Kidney (tissue), 14 donors: ENCODE results near the gene RDH8. TPM values are rescaled to one million over a fixed set of nuclear protein-coding genes. Genes with fewer than 3 reads are reported as not detected.

Experiments used
- DNase-seq, 5 donors: peaks; one replicate each; pipeline ENCODE4 v3.0.0-alpha.2; 2013 to 2020
- FAIRE-seq: peaks from 2 replicates; lab custom pipeline; 2012; peaks lifted over from hg19 to GRCh38; lab: Jason Lieb, UNC
- H3K27ac ChIP-seq, 2 donors: one replicate each; pipeline ENCODE4 v1.7.0; 2013; ENCODE audit warnings: low read depth in 2 of 2, low read length in 2 of 2, inconsistent platforms in 1 of 2
- H3K27me3 ChIP-seq: one replicate; pipeline ENCODE4 v1.7.1; 2013; ENCODE audit warnings: low read length, inconsistent platforms; ENCODE audit not compliant: control insufficient read depth, insufficient read depth
- H3K36me3 ChIP-seq, 3 donors: one replicate each; pipeline versions ENCODE4 v1.7.0 to v1.7.1; 2013; ENCODE audit warnings: low read length in 3 of 3, control low read depth in 1 of 3, inconsistent platforms in 1 of 3; ENCODE audit not compliant: insufficient read depth in 3 of 3, control insufficient read depth in 2 of 3
- H3K4me1 ChIP-seq, 3 donors: one replicate each; pipeline versions ENCODE4 v1.7.0 to v1.7.1; 2013; ENCODE audit warnings: low read length in 3 of 3, inconsistent platforms in 1 of 3, low read depth in 1 of 3; ENCODE audit not compliant: control insufficient read depth in 2 of 3, insufficient read depth in 2 of 3
- H3K4me3 ChIP-seq, 3 donors: one replicate each; pipeline versions ENCODE4 v1.7.0 to v1.8.1; 2013; ENCODE audit warnings: low read length in 3 of 3, control low read depth in 1 of 3, inconsistent platforms in 1 of 3
- H3K9ac ChIP-seq, 3 donors: one replicate each; pipeline versions ENCODE4 v1.7.0 to v1.7.1; 2013; ENCODE audit warnings: low read length in 3 of 3, control low read depth in 1 of 3, inconsistent platforms in 1 of 3
- H3K9me3 ChIP-seq, 3 donors: one replicate each; pipeline versions ENCODE4 v1.7.0 to v1.7.1; 2013; ENCODE audit warnings: low read length in 3 of 3, control low read depth in 1 of 3, inconsistent platforms in 1 of 3; ENCODE audit not compliant: control insufficient read depth in 2 of 3, insufficient read depth in 1 of 3
- intact Hi-C: fragments of 100-400 bp; cut with DNase I; formaldehyde crosslinking; loops from one replicate; pipeline ENCODE4 v1.11.1; 2022
- microRNA-seq: library from miRNA; unstranded; fragments of <30 nt; microRNA quantifications from one replicate; pipeline ENCODE4 v1.2.0, GENCODE V29; 2020
- polyA plus RNA-seq: library from polyadenylated mRNA; stranded (reverse); fragments of 350-450 nt; fragmentation: Illumina TruSeq; extraction: RNeasy Lipid Tissue Mini Kit (QIAGEN cat#74804); gene quantifications from one replicate; pipeline ENCODE4 v1.2.3, GENCODE V29; 2014; ENCODE audit warnings: low read depth, low replicate concordance; ENCODE audit not compliant: insufficient read depth
- total RNA-seq: library from RNA; stranded (reverse); fragmentation: NEBNext Ultra II Directional; extraction: Animal tissue kit (Norgen Biotek cat#: 25700); gene quantifications from one replicate; pipeline ENCODE4 v1.2.1, GENCODE V29; 2021
- TF ChIP-seq, protein P1 (sequence below): IDR thresholded peaks from 3 replicates; pipeline ENCODE4 v1.5.1; 2012; ENCODE audit warnings: mild to moderate bottlenecking, moderate library complexity, borderline replicate concordance; ENCODE audit not compliant: insufficient read depth; ENCODE audit errors: extremely low read depth
- donor health status: control.
- donor health status: control.
- donor health status: control.
- donor health status: control.
- donor health status: control.
- donor health status: DM: yes; HTN: yes; CAD: no.
- donor health status: Normal renal cell carcinoma (clear cell type).

The RDH8 gene
- total and polyA plus RNA-seq, 2 donors from 2014 or later = not detected

DNA sequence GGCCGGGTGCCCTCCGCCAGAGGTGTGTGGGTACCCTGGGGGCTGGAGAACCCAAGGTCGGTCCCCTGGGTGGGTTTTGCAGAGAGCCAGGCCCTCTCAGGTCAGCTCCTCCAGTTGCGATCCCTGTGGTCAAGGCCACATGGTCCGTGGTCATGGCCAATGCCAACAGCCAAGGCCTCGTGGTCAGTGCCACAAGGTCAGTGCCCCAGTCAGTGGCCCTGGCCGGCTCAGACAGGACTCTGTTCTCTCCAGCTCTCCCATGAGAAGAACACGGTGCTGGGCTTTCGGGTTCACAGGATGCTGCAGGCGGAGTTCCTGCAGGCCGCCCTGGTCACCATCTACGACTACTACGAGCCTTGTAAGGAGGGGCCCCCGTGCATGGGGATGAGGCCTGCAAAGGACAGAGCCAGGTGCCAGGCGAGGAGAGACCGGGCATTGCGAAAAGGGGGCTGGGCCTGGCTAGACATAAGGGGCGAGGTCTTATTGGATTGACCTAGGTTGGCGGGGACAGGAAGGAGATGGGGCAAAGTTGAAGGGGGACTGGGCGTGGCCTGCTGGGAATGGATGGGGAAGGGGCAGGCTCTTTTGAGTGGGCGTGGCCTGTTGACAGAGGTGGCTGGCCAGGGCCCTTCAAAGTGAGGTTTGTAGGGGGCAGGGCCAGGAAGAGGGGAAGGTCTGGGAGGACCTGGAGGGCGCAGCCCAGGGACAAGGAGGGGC lies 57.6 kb downstream of the RDH8 start:
- no peaks in the 10 kb centered on the region for H3K36me3 ChIP-seq
- no peaks in the 10 kb centered on the region for H3K27me3 ChIP-seq
- no peak overlapping the region for H3K4me3 ChIP-seq
- no peak overlapping the region for H3K27ac ChIP-seq
- H3K4me1 ChIP-seq = no peaks in the 10 kb centered on the region
- DNase-seq (peak in 1 of 5 donors; percentile 74), FAIRE-seq (no peak)
- H3K9me3 ChIP-seq = peaks cover 0 to 7% (median 0%) of the 10 kb centered on the region in 3 donors
- no peak overlapping the region for H3K9ac ChIP-seq
- TF ChIP-seq, protein P1, sequence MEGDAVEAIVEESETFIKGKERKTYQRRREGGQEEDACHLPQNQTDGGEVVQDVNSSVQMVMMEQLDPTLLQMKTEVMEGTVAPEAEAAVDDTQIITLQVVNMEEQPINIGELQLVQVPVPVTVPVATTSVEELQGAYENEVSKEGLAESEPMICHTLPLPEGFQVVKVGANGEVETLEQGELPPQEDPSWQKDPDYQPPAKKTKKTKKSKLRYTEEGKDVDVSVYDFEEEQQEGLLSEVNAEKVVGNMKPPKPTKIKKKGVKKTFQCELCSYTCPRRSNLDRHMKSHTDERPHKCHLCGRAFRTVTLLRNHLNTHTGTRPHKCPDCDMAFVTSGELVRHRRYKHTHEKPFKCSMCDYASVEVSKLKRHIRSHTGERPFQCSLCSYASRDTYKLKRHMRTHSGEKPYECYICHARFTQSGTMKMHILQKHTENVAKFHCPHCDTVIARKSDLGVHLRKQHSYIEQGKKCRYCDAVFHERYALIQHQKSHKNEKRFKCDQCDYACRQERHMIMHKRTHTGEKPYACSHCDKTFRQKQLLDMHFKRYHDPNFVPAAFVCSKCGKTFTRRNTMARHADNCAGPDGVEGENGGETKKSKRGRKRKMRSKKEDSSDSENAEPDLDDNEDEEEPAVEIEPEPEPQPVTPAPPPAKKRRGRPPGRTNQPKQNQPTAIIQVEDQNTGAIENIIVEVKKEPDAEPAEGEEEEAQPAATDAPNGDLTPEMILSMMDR = no peak
- intact Hi-C loops = no loop called here

Small RNAs within 50 kb of the gene (microRNA-seq; reads per million reads assigned to microRNA genes)
- not detected for gene MIR5589

Other genes starting within 250 kb of the RDH8 start
- 17.7 TPM for gene ZNF846, start 244.7 kb upstream of the RDH8 start, total RNA-seq
- 5.8 TPM for gene ZNF846, start 244.7 kb upstream of the RDH8 start, polyA plus RNA-seq
- 22.2 TPM for gene FBXL12, start 194.4 kb upstream of the RDH8 start, total RNA-seq
- gene FBXL12, start 194.4 kb upstream of the RDH8 start, polyA plus RNA-seq = 12.7 TPM
- gene UBL5, start 185.6 kb upstream of the RDH8 start, total RNA-seq = 322 TPM
- gene UBL5, start 185.6 kb upstream of the RDH8 start, polyA plus RNA-seq = 968 TPM
- 57.7 TPM for gene PIN1, start 178.2 kb upstream of the RDH8 start, total RNA-seq
- 143 TPM for gene PIN1, start 178.2 kb upstream of the RDH8 start, polyA plus RNA-seq
- 2.1 TPM for gene OLFM2, start 77.0 kb upstream of the RDH8 start, total RNA-seq
- gene OLFM2, start 77.0 kb upstream of the RDH8 start, polyA plus RNA-seq = 5.4 TPM
- 5.1 TPM for gene COL5A3, start 3.0 kb upstream of the RDH8 start, total RNA-seq
- 0.97 TPM for gene COL5A3, start 3.0 kb upstream of the RDH8 start, polyA plus RNA-seq
- 42.5 TPM for gene SHFL, start 72.8 kb downstream of the RDH8 start, total RNA-seq
- gene SHFL, start 72.8 kb downstream of the RDH8 start, polyA plus RNA-seq = 36.4 TPM
- gene ANGPTL6, start 89.2 kb downstream of the RDH8 start, total RNA-seq = 0.35 TPM
- 0.37 TPM for gene ANGPTL6, start 89.2 kb downstream of the RDH8 start, polyA plus RNA-seq
- gene PPAN, start 92.9 kb downstream of the RDH8 start, total RNA-seq = 43.2 TPM
- 25.2 TPM for gene PPAN, start 92.9 kb downstream of the RDH8 start, polyA plus RNA-seq
- 17.3 TPM for gene P2RY11, start 98.2 kb downstream of the RDH8 start, total RNA-seq
- gene P2RY11, start 98.2 kb downstream of the RDH8 start, polyA plus RNA-seq = 3.7 TPM
- 172 TPM for gene EIF3G, start 106.4 kb downstream of the RDH8 start, total RNA-seq
- 212 TPM for gene EIF3G, start 106.4 kb downstream of the RDH8 start, polyA plus RNA-seq
- gene DNMT1, start 181.5 kb downstream of the RDH8 start, total RNA-seq = 64.6 TPM
- 15.3 TPM for gene DNMT1, start 181.5 kb downstream of the RDH8 start, polyA plus RNA-seq
- 6.3 TPM for gene S1PR2, start 217.8 kb downstream of the RDH8 start, total RNA-seq
- gene S1PR2, start 217.8 kb downstream of the RDH8 start, polyA plus RNA-seq = 1.5 TPM
- gene MRPL4, start 238.7 kb downstream of the RDH8 start, total RNA-seq = 44.8 TPM
- gene MRPL4, start 238.7 kb downstream of the RDH8 start, polyA plus RNA-seq = 102 TPM